WI38 (cell line): Measurements from ENCODE around the gene SLC22A1.
"Not testable (repeated sequence)": the region's sequence is repeated elsewhere in the genome, so short reads cannot be mapped to it uniquely, and the experiment has no call there.

Experiments
- H3K4me3 ChIP-seq: 2 replicates; pipeline ENCODE4 v1.5.1; 2011; ENCODE audit warnings: low read depth, mild to moderate bottlenecking, control low read depth, low read length
- TF ChIP-seq, protein P1 (sequence below): IDR thresholded peaks from 2 replicates; pipeline ENCODE4 v1.5.1; 2012; ENCODE audit warnings: low read depth, mild to moderate bottlenecking, control low read depth, low read length

The SLC22A1 gene

GRCh38 chr6:160162030-160162566, 40.5 kb downstream of the SLC22A1 start:
- no peak overlapping the region for H3K4me3 ChIP-seq
- TF ChIP-seq, protein P1, sequence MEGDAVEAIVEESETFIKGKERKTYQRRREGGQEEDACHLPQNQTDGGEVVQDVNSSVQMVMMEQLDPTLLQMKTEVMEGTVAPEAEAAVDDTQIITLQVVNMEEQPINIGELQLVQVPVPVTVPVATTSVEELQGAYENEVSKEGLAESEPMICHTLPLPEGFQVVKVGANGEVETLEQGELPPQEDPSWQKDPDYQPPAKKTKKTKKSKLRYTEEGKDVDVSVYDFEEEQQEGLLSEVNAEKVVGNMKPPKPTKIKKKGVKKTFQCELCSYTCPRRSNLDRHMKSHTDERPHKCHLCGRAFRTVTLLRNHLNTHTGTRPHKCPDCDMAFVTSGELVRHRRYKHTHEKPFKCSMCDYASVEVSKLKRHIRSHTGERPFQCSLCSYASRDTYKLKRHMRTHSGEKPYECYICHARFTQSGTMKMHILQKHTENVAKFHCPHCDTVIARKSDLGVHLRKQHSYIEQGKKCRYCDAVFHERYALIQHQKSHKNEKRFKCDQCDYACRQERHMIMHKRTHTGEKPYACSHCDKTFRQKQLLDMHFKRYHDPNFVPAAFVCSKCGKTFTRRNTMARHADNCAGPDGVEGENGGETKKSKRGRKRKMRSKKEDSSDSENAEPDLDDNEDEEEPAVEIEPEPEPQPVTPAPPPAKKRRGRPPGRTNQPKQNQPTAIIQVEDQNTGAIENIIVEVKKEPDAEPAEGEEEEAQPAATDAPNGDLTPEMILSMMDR: no peak

- TF ChIP-seq, protein P1: no peak
- H3K4me3 ChIP-seq: no peak overlapping the region
These were observed 41.8 kb downstream of the SLC22A1 start for GRCh38 chr6:160163425-160163824.

- no peak overlapping the region for H3K4me3 ChIP-seq
- TF ChIP-seq, protein P1: no peak
These were observed 42.3 kb downstream of the SLC22A1 start for GRCh38 chr6:160163912-160164311.

- not testable (repeated sequence) for H3K4me3 ChIP-seq
These were observed 44.3 kb downstream of the SLC22A1 start for GRCh38 chr6:160165928-160166327.

GRCh38 chr6:160167604-160168399, 46.2 kb downstream of the SLC22A1 start:
- no peak overlapping the region for H3K4me3 ChIP-seq
- TF ChIP-seq, protein P1: no peak

DNA sequence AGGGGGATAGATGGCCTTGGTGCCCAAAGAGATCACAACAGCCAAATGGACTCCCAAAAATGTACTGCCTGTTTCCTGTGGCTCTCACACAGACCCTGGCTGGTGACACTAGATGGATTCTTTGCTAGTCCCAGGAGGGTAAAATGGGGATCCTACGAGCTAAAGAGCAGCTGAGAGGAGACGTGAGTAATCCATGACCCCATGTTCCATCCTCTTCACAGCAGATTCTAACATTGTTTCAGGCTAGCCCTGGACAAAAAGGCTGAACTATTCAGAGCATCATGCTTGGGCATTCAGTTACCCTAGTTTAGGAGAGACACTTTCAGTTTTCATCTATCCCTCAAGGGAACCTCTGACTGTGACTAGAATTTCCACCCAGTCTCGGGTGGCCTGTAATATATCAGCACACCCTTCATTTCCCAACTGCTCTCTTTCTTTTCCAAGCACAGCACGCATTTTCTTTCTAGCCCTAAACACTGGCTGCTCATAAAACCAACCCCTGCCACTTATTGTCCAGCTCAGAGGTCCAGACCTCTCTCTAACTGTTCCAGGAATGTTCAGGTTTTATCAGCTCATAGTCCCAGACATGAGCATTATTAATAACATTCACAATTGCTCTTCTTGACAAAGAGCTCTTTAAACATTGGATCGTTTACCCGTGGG, 48.5 kb downstream of the SLC22A1 start:
- TF ChIP-seq, protein P1: no peak
- no peak overlapping the region for H3K4me3 ChIP-seq

DNA sequence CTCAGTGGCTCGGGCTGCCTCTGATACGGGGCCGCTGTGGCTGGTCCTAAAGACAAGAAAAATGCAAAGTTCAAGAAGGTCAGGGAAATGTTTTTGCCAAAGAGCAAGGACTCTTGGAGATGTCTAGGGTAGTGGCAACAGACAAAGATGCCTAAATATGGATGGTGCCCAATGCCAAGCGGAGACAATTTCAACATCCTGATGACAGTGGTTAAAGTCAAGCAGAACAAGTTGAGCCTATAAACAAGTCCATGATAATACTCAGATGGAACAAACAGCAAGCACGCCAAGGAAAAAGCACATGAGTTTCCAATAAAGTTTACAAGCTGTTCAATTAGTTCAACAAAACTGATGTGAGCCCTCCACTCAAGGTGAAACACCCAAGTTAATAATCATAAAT, 51.1 kb downstream of the SLC22A1 start:
- TF ChIP-seq, protein P1: no peak
- H3K4me3 ChIP-seq: no peak overlapping the region
